Transverse colon (tissue), 4 donors: ENCODE measurements around the gene BLOC1S6. TPM values are rescaled to one million over a fixed set of nuclear protein-coding genes. Genes with fewer than 3 reads are reported as not detected.

Experiments
- DNase-seq: peaks from one replicate; pipeline ENCODE4 v3.0.0-alpha.2; 2019
- H3K27ac ChIP-seq, 4 donors: fragments of 200-600 bp; sonication (generic); 2 replicates each; pipeline ENCODE4 v1.5.1; 2016 to 2018; ENCODE audit warnings: inconsistent platforms in 4 of 4
- H3K27me3 ChIP-seq: fragments of 200-600 bp; sonication (generic); 2 replicates; pipeline ENCODE4 v1.5.1; 2017; ENCODE audit warnings: inconsistent platforms
- H3K36me3 ChIP-seq, 4 donors: fragments of 200-600 bp; sonication (generic); 2 replicates each; pipeline ENCODE4 v1.5.1; 2017 to 2019; ENCODE audit warnings: inconsistent platforms in 4 of 4
- H3K4me1 ChIP-seq, 4 donors: fragments of 200-600 bp; sonication (generic); 2 replicates each; pipeline ENCODE4 v1.5.1; 2017 to 2020; ENCODE audit warnings: inconsistent platforms in 4 of 4
- H3K4me3 ChIP-seq, 4 donors: fragments of 200-600 bp; sonication (generic); 1 replicate in 1 of 4; 2 replicates in 3 of 4; pipeline versions ENCODE4 v1.5.1 to v1.6.1; 2017 to 2019; ENCODE audit warnings: inconsistent platforms in 4 of 4
- H3K9me3 ChIP-seq, 2 donors: fragments of 200-600 bp; sonication (generic); 2 replicates each; pipeline ENCODE4 v1.5.1; 2017 to 2019; ENCODE audit warnings: inconsistent platforms in 2 of 2
- CTCF ChIP-seq, 5 experiments: fragments of 200-600 bp in 3 of 5; fragments of 450-650 bp in 2 of 5; sonication (generic) in 3 of 5; IDR thresholded peaks; 1 replicate in 2 of 5; 2 replicates in 3 of 5; pipeline ENCODE4 v1.5.1; 2016 to 2017; ENCODE audit warnings: antibody characterized with exemption in 5 of 5, inconsistent platforms in 3 of 5, mild to moderate bottlenecking in 2 of 5, moderate library complexity in 1 of 5
- EP300 ChIP-seq: sonication (generic); formaldehyde crosslinking; IDR thresholded peaks from one replicate; pipeline ENCODE4 v1.6.1; 2017; ENCODE audit warnings: antibody characterized with exemption, low read depth
- POLR2A ChIP-seq: fragments of 450-650 bp; IDR thresholded peaks from one replicate; pipeline ENCODE4 v1.6.1; 2016; ENCODE audit warnings: antibody characterized with exemption, mild to moderate bottlenecking, moderate library complexity
- POLR2AphosphoS5 ChIP-seq, 3 donors: sonication (generic); formaldehyde crosslinking; IDR thresholded peaks; one replicate each; pipeline ENCODE4 v1.6.1; 2016; ENCODE audit warnings: antibody characterized with exemption in 3 of 3
- WGBS, 2 donors: methylation state at CpG; one replicate each; pipeline ENCODE4 v1.1.5; 2018; ENCODE audit warnings: low coverage in 1 of 2; 5-methylcytosine and 5-hydroxymethylcytosine counted together
- in situ Hi-C, 4 donors: fragments of 200-750 bp; cut with MboI; loops; one replicate each; pipeline versions ENCODE4 v1.15.0 to v1.15.1; 2017; ENCODE audit warnings: low sequenced_read_pairs in 3 of 4, low pct_ligation_motif_present in 1 of 4, low pct_unique_long_range_greater_than_20kb in 1 of 4
- intact Hi-C: fragments of 100-400 bp; cut with DNase I; formaldehyde crosslinking; loops from one replicate; pipeline ENCODE4 v1.15.1; 2023; ENCODE audit warnings: low total_unique reads
- total RNA-seq, 4 donors: library from RNA; depleted of rRNA; stranded (reverse); fragments of >200 nt; gene quantifications; one replicate each; pipeline ENCODE4 v1.1.0, GENCODE V29; 2016

Gene BLOC1S6
- total RNA-seq, 4 donors from 2014 or later = 6.7 to 35.4 (median 23.8) TPM

GRCh38 chr15:45604326-45604725 lies 17.1 kb downstream of the BLOC1S6 start:
- peaks cover 0 to 7% (median 0%) of the 10 kb centered on the region in 4 donors for H3K4me1 ChIP-seq
- H3K36me3 ChIP-seq = peaks cover 0 to 21% (median 3%) of the 10 kb centered on the region in 4 donors
- H3K27ac ChIP-seq = no peak overlapping the region
- no peak for DNase-seq
- WGBS, 2 donors = 83 to 100% methylated on average over 1 of the region's 1 CpG
- intact Hi-C loops = no loop called here
- H3K27me3 ChIP-seq = no peaks in the 10 kb centered on the region
- in situ Hi-C loops = loop anchor here (25.0 kb wide), 3 partner anchors 142 to 442 kb away; partner anchors contain the start of gene SHF (in 1 of the 4)
- H3K9me3 ChIP-seq = no peaks in the 10 kb centered on the region
- no peak overlapping the region for H3K4me3 ChIP-seq
- TF ChIP-seq CTCF (IDR thresholded peaks at IDR 0.05) (no peak), POLR2AphosphoS5 (IDR thresholded peaks at IDR 0.05) (no peak), EP300 (no peak), POLR2A (no peak)

GRCh38 chr15:45606413-45606812 lies 19.2 kb downstream of the BLOC1S6 start:
- WGBS, 2 donors = 58 to 78% methylated on average over 3 of the region's 3 CpGs
- H3K27me3 ChIP-seq = no peaks in the 10 kb centered on the region
- in situ Hi-C loops = loop anchor here (25.0 kb wide), 3 partner anchors 144 to 444 kb away; partner anchors contain the start of gene SHF (in 1 of the 4)
- TF ChIP-seq POLR2A (no peak), POLR2AphosphoS5 (IDR thresholded peaks at IDR 0.05) (no peak), CTCF (IDR thresholded peaks at IDR 0.05) (no peak), EP300 (no peak)
- no peak for DNase-seq
- H3K9me3 ChIP-seq = no peaks in the 10 kb centered on the region
- no peak overlapping the region for H3K4me3 ChIP-seq
- intact Hi-C loops = no loop called here
- H3K27ac ChIP-seq = no peak overlapping the region
- peaks cover 0 to 7% (median 0%) of the 10 kb centered on the region in 4 donors for H3K4me1 ChIP-seq
- peaks cover 0 to 21% (median 3%) of the 10 kb centered on the region in 4 donors for H3K36me3 ChIP-seq

- DNase-seq = no peak
- in situ Hi-C loops = loop anchor here (25.0 kb wide), 3 partner anchors 145 to 445 kb away; partner anchors contain the start of gene SHF (in 1 of the 4)
- Histone ChIP-seq H3K27me3 (no peaks in the 10 kb centered on the region), H3K27ac (no peak overlapping the region), H3K4me1 (peaks cover 0 to 7% (median 0%) of the 10 kb centered on the region in 4 donors), H3K4me3 (no peak overlapping the region), H3K9me3 (no peaks in the 10 kb centered on the region), H3K36me3 (peaks cover 0 to 21% (median 3%) of the 10 kb centered on the region in 4 donors)
- 97 to 100% methylated on average over 1 of the region's 1 CpG for whole genome bisulfite sequencing, 2 donors
- intact Hi-C loops = no loop called here
- no peak for TF ChIP-seq POLR2A
- no peak for TF ChIP-seq CTCF (IDR thresholded peaks at IDR 0.05)
- no peak for TF ChIP-seq EP300
- TF ChIP-seq POLR2AphosphoS5 (IDR thresholded peaks at IDR 0.05) = no peak
Observed at GRCh38 chr15:45606841-45607240, 19.7 kb downstream of the BLOC1S6 start.

GRCh38 chr15:45611305-45611704 lies 24.1 kb downstream of the BLOC1S6 start:
- TF ChIP-seq CTCF (IDR thresholded peaks at IDR 0.05) (peak in 4 of 5 experiments; percentile 27 to 38 (median 33)), POLR2AphosphoS5 (IDR thresholded peaks at IDR 0.05) (no peak)
- intact Hi-C loops = no loop called here
- Histone ChIP-seq H3K4me3 (no peak overlapping the region), H3K27ac (no peak overlapping the region), H3K4me1 (no peaks in the 10 kb centered on the region), H3K36me3 (peaks cover 0 to 12% (median 1%) of the 10 kb centered on the region in 4 donors), H3K27me3 (no peaks in the 10 kb centered on the region), H3K9me3 (no peaks in the 10 kb centered on the region)
- no peak for DNase-seq
- 11 to 18% methylated on average over 3 to 4 of the region's 4 CpGs for WGBS, 2 donors
- in situ Hi-C loops = loop anchor here (10.0 to 25.0 kb wide), 4 partner anchors 149 to 449 kb away; partner anchors contain the start of gene SHF (in 1 of the 4)
